SIG-M5 treated with dmso at 0.1 percent for 504 hours (cell line): ENCODE results near the gene EXOC6B.

Experiments
- DNase-seq: peaks from one replicate; lab custom pipeline; 2025; ENCODE audit not compliant: unreplicated experiment; lab: John Stamatoyannopoulos, UW

The EXOC6B gene

GRCh38 chr2:72291059-72291458, 534.8 kb downstream of the EXOC6B start:
- no peak for DNase-seq

- no peak for DNase-seq
Observed at GRCh38 chr2:72289736-72290135, 536.1 kb downstream of the EXOC6B start.

GRCh38 chr2:72289283-72289682, 536.5 kb downstream of the EXOC6B start:
- no peak for DNase-seq

GRCh38 chr2:72278046-72278445, 547.8 kb downstream of the EXOC6B start:
- no peak for DNase-seq

- no peak for DNase-seq
Observed at GRCh38 chr2:72276876-72277275, 549.0 kb downstream of the EXOC6B start.

- DNase-seq = no peak
Observed at GRCh38 chr2:72276356-72276755, 549.5 kb downstream of the EXOC6B start.

GRCh38 chr2:72275084-72275483, 550.7 kb downstream of the EXOC6B start:
- no peak for DNase-seq

GRCh38 chr2:72274380-72274797, 551.4 kb downstream of the EXOC6B start:
- no peak for DNase-seq

- no peak for DNase-seq
Observed at GRCh38 chr2:72273384-72273783, 552.4 kb downstream of the EXOC6B start.

- DNase-seq = peak; percentile 9
Observed at GRCh38 chr2:72271766-72272641, 553.8 kb downstream of the EXOC6B start.

- no peak for DNase-seq
Observed at GRCh38 chr2:72271276-72271614, 554.6 kb downstream of the EXOC6B start.

- DNase-seq = no peak
Observed at GRCh38 chr2:72270556-72271275, 555.1 kb downstream of the EXOC6B start.

GRCh38 chr2:72263776-72264060, 562.1 kb downstream of the EXOC6B start:
- DNase-seq = no peak

GRCh38 chr2:72263043-72263775, 562.6 kb downstream of the EXOC6B start:
- DNase-seq = no peak

GRCh38 chr2:72261076-72261475, 564.8 kb downstream of the EXOC6B start:
- no peak for DNase-seq

- DNase-seq = no peak
Observed at GRCh38 chr2:72255540-72255939, 570.3 kb downstream of the EXOC6B start.

- DNase-seq = no peak
Observed at GRCh38 chr2:72254831-72255451, 570.9 kb downstream of the EXOC6B start.

GRCh38 chr2:72238311-72238710, 587.5 kb downstream of the EXOC6B start:
- no peak for DNase-seq

GRCh38 chr2:72237549-72237948, 588.3 kb downstream of the EXOC6B start:
- DNase-seq = no peak

- DNase-seq = no peak
Observed at GRCh38 chr2:72236445-72237067, 589.3 kb downstream of the EXOC6B start.
